PC-9 (cell line): ENCODE data around the gene RNF43.

Source experiments
- EZH2 ChIP-seq: fragments of 200-600 bp; sonication (generic); IDR thresholded peaks from 2 replicates; pipeline ENCODE4 v1.8.0; 2017; ENCODE audit warnings: antibody characterized with exemption, low read depth
- TF ChIP-seq, protein P1 (sequence below): fragments of 200-600 bp; sonication (generic); conservative IDR thresholded peaks from 2 replicates; pipeline ENCODE4 v1.6.1; 2017; ENCODE audit warnings: mixed run types, antibody characterized with exemption, mild to moderate bottlenecking, moderate library complexity

DNA sequence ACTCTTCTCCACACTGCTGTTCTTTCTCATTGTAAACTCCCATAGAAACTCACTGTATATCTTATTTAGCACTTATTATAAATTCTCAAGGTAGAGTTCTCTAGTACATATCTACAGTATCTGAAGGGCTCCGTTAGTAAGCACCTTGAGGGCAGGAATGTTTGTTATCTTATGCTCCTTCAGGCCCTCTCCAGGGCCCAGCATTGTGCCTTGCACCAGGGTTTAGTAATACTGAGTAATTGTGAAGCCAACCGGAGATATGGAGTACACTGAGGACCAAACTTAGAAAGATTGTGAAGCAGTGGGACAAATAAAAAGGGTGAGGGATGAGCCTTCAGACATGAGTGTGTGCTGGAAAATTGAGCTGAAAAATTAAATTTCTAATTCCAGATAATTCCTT is 26.4 kb downstream of the RNF43 start:
- TF ChIP-seq, protein P1, sequence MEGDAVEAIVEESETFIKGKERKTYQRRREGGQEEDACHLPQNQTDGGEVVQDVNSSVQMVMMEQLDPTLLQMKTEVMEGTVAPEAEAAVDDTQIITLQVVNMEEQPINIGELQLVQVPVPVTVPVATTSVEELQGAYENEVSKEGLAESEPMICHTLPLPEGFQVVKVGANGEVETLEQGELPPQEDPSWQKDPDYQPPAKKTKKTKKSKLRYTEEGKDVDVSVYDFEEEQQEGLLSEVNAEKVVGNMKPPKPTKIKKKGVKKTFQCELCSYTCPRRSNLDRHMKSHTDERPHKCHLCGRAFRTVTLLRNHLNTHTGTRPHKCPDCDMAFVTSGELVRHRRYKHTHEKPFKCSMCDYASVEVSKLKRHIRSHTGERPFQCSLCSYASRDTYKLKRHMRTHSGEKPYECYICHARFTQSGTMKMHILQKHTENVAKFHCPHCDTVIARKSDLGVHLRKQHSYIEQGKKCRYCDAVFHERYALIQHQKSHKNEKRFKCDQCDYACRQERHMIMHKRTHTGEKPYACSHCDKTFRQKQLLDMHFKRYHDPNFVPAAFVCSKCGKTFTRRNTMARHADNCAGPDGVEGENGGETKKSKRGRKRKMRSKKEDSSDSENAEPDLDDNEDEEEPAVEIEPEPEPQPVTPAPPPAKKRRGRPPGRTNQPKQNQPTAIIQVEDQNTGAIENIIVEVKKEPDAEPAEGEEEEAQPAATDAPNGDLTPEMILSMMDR = no peak
- TF ChIP-seq EZH2 = no peak
